ENCODE results near the gene GOLT1A.

GOLT1A gene

DNA sequence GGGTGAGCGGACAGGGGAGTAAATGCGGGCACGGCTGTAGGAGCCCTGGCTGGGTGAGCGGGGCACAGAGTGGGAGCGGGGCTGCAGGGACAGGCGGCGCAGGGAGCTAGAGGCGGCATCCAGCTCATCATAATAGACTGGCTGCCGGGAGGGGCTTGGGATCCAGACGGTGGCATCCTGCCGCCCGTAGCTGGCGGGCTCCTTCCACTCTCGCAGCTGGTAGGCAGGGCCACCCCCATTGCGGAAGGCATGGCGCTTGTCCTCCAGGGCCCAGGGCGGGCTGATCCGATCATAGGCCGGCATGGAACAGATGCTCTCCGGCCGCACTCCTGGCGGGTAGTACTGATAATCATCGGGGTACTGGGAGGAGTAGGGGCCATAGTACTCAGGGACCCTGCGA, 43.7 kb upstream of the GOLT1A start:
- no peak overlapping the region for H3K27ac ChIP-seq (ENCODE audit: low read length)
- H3K4me1 ChIP-seq (ENCODE audit: insufficient read depth, low read length) = peaks cover 31% of the 10 kb centered on the region
- no peaks in the 10 kb centered on the region for H3K27me3 ChIP-seq (ENCODE audit: insufficient read depth, low read length)
- peaks cover 3% of the 10 kb centered on the region; the same call in 1 of the 2 replicates for H3K36me3 ChIP-seq (ENCODE audit: insufficient read depth, low read depth, low read length)
- no peak overlapping the region for H3K4me3 ChIP-seq (ENCODE audit: low read length)
- H3K9ac ChIP-seq (ENCODE audit: low read depth, low read length) = no peak overlapping the region
- no peaks in the 10 kb centered on the region for H3K9me3 ChIP-seq (ENCODE audit: insufficient read depth, low read depth, low read length)

GRCh38 chr1:204256531-204256930, 42.7 kb upstream of the GOLT1A start:
- no peaks in the 10 kb centered on the region for H3K27me3 ChIP-seq (ENCODE audit: insufficient read depth, low read length)
- no peak overlapping the region; the same call in 1 of the 2 replicates for H3K4me3 ChIP-seq (ENCODE audit: low read length)
- H3K9ac ChIP-seq (ENCODE audit: low read depth, low read length) = peak overlapping the region; percentile 16; the same call in 1 of the 2 replicates
- peaks cover 31% of the 10 kb centered on the region for H3K4me1 ChIP-seq (ENCODE audit: insufficient read depth, low read length)
- H3K27ac ChIP-seq (ENCODE audit: low read length) = no peak overlapping the region
- peaks cover 3% of the 10 kb centered on the region; the same call in 1 of the 2 replicates for H3K36me3 ChIP-seq (ENCODE audit: insufficient read depth, low read depth, low read length)
- H3K9me3 ChIP-seq (ENCODE audit: insufficient read depth, low read depth, low read length) = no peaks in the 10 kb centered on the region

- H3K27me3 ChIP-seq (ENCODE audit: insufficient read depth, low read length) = no peaks in the 10 kb centered on the region
- H3K4me3 ChIP-seq (ENCODE audit: low read length) = peak overlapping the region; percentile 54
- peaks cover 3% of the 10 kb centered on the region; the same call in 1 of the 2 replicates for H3K36me3 ChIP-seq (ENCODE audit: insufficient read depth, low read depth, low read length)
- peak overlapping the region; percentile 66 for H3K27ac ChIP-seq (ENCODE audit: low read length)
- no peaks in the 10 kb centered on the region for H3K9me3 ChIP-seq (ENCODE audit: insufficient read depth, low read depth, low read length)
- peaks cover 31% of the 10 kb centered on the region for H3K4me1 ChIP-seq (ENCODE audit: insufficient read depth, low read length)
- H3K9ac ChIP-seq (ENCODE audit: low read depth, low read length) = peak overlapping the region; percentile 73; the same call in 1 of the 2 replicates
Measured at GRCh38 chr1:204255966-204256365, 42.2 kb upstream of the GOLT1A start.

DNA sequence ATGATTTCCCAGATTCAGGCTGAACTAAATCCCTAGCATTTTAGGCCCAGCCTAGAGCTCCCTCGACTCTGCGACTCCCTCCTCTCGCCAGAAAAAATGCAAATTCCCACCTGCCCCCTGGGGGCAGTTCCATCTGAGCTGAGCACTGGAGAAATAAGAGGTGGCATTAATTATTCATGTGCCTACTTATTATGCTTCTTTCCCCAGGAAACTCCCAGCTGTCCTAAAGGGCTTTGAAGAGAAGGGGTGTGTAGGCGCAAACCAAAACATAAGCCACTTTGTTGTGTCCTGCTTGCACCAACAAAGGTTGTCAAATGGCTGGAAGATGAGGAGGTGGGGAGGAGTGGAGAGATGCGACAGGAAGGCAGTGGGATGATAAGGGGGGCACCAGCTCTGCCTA, 41.4 kb upstream of the GOLT1A start:
- no peaks in the 10 kb centered on the region for H3K36me3 ChIP-seq (ENCODE audit: insufficient read depth, low read depth, low read length)
- H3K4me3 ChIP-seq (ENCODE audit: low read length) = peak overlapping the region; percentile 54
- H3K27me3 ChIP-seq (ENCODE audit: insufficient read depth, low read length) = no peaks in the 10 kb centered on the region
- H3K9ac ChIP-seq (ENCODE audit: low read depth, low read length) = peak overlapping the region; percentile 73; the same call in 1 of the 2 replicates
- peak overlapping the region; percentile 66 for H3K27ac ChIP-seq (ENCODE audit: low read length)
- no peaks in the 10 kb centered on the region for H3K9me3 ChIP-seq (ENCODE audit: insufficient read depth, low read depth, low read length)
- peaks cover 31% of the 10 kb centered on the region for H3K4me1 ChIP-seq (ENCODE audit: insufficient read depth, low read length)

- no peak overlapping the region for H3K27ac ChIP-seq (ENCODE audit: low read length)
- H3K4me1 ChIP-seq (ENCODE audit: insufficient read depth, low read length) = peaks cover 31% of the 10 kb centered on the region
- no peaks in the 10 kb centered on the region for H3K36me3 ChIP-seq (ENCODE audit: insufficient read depth, low read depth, low read length)
- H3K9ac ChIP-seq (ENCODE audit: low read depth, low read length) = no peak overlapping the region; the same call in 1 of the 2 replicates
- no peak overlapping the region for H3K4me3 ChIP-seq (ENCODE audit: low read length)
- H3K27me3 ChIP-seq (ENCODE audit: insufficient read depth, low read length) = no peaks in the 10 kb centered on the region
- no peaks in the 10 kb centered on the region for H3K9me3 ChIP-seq (ENCODE audit: insufficient read depth, low read depth, low read length)
Measured at GRCh38 chr1:204254031-204254661, 40.4 kb upstream of the GOLT1A start.

DNA sequence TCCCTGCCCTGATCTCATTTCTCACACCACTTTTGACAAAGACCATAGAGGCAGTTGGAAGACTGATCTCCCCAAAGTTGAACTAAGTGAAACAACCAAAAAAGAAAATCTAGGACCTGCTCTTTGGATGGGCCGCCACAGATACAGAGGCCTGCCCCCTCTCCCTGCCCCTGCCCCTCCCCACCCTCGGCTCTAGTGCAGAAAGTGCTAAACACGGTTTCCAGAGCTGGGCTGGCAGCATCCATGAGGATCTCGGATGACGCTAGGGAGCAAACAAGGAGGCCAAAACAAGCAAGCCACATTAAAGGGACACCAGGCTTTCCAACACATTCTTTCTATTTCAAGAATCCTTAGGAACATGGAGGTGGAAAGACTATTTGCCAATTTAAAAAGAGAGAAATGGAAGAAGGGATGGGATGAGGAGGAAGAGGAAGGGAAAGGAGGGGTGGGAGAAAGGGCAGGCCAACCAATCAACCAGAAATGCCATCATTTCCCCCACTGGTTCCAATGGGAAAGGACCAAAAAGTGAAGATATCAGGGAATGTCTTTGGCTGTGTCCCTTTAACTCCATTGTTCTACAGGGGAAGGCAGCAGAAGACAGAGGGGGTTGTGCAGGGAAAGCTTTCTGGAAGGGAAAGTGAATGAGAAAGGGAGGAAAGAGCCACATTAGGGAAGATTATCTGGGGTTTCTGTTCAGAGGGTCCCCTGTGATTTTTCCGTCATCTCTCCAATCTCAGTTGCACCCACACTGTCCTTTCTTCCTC, 38.3 kb upstream of the GOLT1A start:
- Histone ChIP-seq H3K36me3 (ENCODE audit: insufficient read depth, low read depth, low read length) (no peaks in the 10 kb centered on the region; the same call in 1 of the 2 replicates), H3K4me3 (ENCODE audit: low read length) (no peak overlapping the region), H3K9me3 (ENCODE audit: insufficient read depth, low read depth, low read length) (no peaks in the 10 kb centered on the region), H3K27ac (ENCODE audit: low read length) (no peak overlapping the region), H3K9ac (ENCODE audit: low read depth, low read length) (no peak overlapping the region), H3K27me3 (ENCODE audit: insufficient read depth, low read length) (no peaks in the 10 kb centered on the region), H3K4me1 (ENCODE audit: insufficient read depth, low read length) (peaks cover 31% of the 10 kb centered on the region)

- no peaks in the 10 kb centered on the region; the same call in 1 of the 2 replicates for H3K36me3 ChIP-seq (ENCODE audit: insufficient read depth, low read depth, low read length)
- H3K9ac ChIP-seq (ENCODE audit: low read depth, low read length) = no peak overlapping the region
- H3K27ac ChIP-seq (ENCODE audit: low read length) = no peak overlapping the region
- H3K4me3 ChIP-seq (ENCODE audit: low read length) = no peak overlapping the region
- H3K27me3 ChIP-seq (ENCODE audit: insufficient read depth, low read length) = no peaks in the 10 kb centered on the region
- peaks cover 24% of the 10 kb centered on the region for H3K4me1 ChIP-seq (ENCODE audit: insufficient read depth, low read length)
- no peaks in the 10 kb centered on the region for H3K9me3 ChIP-seq (ENCODE audit: insufficient read depth, low read depth, low read length)
Measured at GRCh38 chr1:204251286-204251685, 37.5 kb upstream of the GOLT1A start.

DNA sequence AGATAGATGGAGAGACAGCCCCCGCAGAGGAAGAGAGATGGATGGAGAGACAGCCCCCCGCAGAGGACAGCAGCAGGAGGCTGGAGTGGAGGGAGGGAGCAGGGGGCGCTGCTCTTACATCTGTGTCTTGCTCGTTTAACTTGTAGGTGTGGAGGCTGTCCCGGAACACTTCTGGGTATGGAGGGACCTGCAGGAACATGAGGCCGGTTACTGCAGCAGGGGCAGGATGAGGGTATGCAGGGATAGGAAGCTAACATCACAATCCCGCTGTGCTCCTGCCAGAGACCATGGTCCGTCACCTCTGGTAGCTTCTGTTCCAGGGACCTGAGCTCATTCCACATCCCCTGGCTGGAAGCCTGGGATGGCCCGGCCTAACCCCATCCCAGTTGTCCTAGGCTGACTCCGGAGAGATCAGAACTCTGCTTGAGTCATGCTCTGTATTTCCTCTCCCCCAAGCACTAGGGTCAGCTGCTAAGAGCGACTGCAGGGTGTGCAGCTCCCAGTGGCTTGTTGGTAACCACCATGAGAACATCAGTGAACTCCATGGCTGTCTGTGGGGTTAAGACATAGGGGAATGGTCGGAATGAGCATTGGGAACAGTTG, 36.7 kb upstream of the GOLT1A start:
- Histone ChIP-seq H3K9me3 (ENCODE audit: insufficient read depth, low read depth, low read length) (no peaks in the 10 kb centered on the region), H3K27ac (ENCODE audit: low read length) (no peak overlapping the region), H3K9ac (ENCODE audit: low read depth, low read length) (no peak overlapping the region), H3K27me3 (ENCODE audit: insufficient read depth, low read length) (no peaks in the 10 kb centered on the region), H3K4me3 (ENCODE audit: low read length) (no peak overlapping the region), H3K36me3 (ENCODE audit: insufficient read depth, low read depth, low read length) (no peaks in the 10 kb centered on the region; the same call in 1 of the 2 replicates), H3K4me1 (ENCODE audit: insufficient read depth, low read length) (peaks cover 16% of the 10 kb centered on the region)

DNA sequence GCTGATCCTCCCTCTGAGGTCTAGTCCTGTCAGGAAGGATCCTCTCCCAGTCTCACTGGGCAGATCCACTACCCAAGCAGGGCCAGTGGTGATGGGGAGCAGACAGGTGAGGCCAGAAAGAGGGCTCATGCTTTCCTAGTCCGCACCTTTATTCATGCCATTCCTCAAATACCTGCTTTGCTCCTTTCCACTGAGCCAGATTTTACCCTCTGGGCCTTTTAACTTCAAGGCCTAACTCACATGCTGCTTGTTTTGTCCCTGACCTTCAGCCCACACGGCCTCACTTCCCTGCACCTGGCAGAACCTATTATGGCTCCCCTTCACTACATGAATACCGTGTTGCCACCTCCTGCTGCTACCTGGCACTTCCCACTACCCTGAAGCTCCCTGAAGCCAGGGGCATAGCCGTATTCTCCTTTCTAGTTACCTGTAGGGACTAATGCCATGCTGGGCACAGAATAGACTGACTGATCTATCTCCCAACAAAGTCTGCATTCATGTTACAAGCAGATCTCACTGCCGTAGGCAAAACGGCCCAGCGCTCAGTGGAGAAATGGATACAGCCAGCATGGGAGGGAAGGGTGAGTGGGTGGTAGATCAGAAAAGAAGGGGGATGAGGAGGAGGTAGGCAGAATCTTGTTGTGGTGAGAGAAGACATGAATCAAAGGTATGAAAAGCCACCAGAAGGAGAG, 36.1 kb upstream of the GOLT1A start:
- Histone ChIP-seq H3K9me3 (ENCODE audit: insufficient read depth, low read depth, low read length) (no peaks in the 10 kb centered on the region), H3K27me3 (ENCODE audit: insufficient read depth, low read length) (no peaks in the 10 kb centered on the region), H3K4me1 (ENCODE audit: insufficient read depth, low read length) (peaks cover 10% of the 10 kb centered on the region)

DNA sequence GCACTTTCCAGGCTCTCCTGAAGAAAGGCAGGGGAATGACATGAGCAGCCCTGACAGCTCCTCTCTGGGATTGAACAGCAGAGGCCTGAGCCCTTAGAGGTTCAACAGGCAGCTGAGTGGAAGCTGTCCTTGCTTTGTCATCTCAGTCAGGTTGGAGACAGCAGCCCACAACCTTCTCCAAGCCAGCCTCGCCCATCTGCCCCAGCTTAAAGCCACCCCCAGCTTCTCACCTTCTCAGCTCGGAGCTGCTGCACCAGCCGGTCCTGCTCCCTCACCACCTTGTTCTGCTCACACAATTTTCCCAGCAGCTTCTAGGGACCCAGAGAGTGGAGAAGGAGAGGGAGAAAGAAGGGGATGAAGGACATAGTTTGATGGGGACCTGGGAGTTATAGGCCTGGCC, 35.2 kb upstream of the GOLT1A start:
- peaks cover under 1% of the 10 kb centered on the region; the same call in 1 of the 2 replicates for H3K4me1 ChIP-seq (ENCODE audit: insufficient read depth, low read length)
- no peaks in the 10 kb centered on the region; the same call in 1 of the 2 replicates for H3K36me3 ChIP-seq (ENCODE audit: insufficient read depth, low read depth, low read length)
- H3K27ac ChIP-seq (ENCODE audit: low read length) = no peak overlapping the region
- no peaks in the 10 kb centered on the region for H3K27me3 ChIP-seq (ENCODE audit: insufficient read depth, low read length)
- no peak overlapping the region for H3K4me3 ChIP-seq (ENCODE audit: low read length)
- H3K9me3 ChIP-seq (ENCODE audit: insufficient read depth, low read depth, low read length) = no peaks in the 10 kb centered on the region
- H3K9ac ChIP-seq (ENCODE audit: low read depth, low read length) = no peak overlapping the region

More for the DNA sequence above, 36.1 kb upstream of the GOLT1A start:
- Histone ChIP-seq H3K4me3 (ENCODE audit: low read length) (no peak overlapping the region), H3K9ac (ENCODE audit: low read depth, low read length) (no peak overlapping the region), H3K27ac (ENCODE audit: low read length) (no peak overlapping the region), H3K36me3 (ENCODE audit: insufficient read depth, low read depth, low read length) (no peaks in the 10 kb centered on the region; the same call in 1 of the 2 replicates)

- no peak overlapping the region for H3K9ac ChIP-seq (ENCODE audit: low read depth, low read length)
- no peaks in the 10 kb centered on the region; the same call in 1 of the 2 replicates for H3K36me3 ChIP-seq (ENCODE audit: insufficient read depth, low read depth, low read length)
- no peak overlapping the region for H3K4me3 ChIP-seq (ENCODE audit: low read length)
- no peaks in the 10 kb centered on the region for H3K4me1 ChIP-seq (ENCODE audit: insufficient read depth, low read length)
- H3K27me3 ChIP-seq (ENCODE audit: insufficient read depth, low read length) = no peaks in the 10 kb centered on the region
- no peak overlapping the region for H3K27ac ChIP-seq (ENCODE audit: low read length)
- H3K9me3 ChIP-seq (ENCODE audit: insufficient read depth, low read depth, low read length) = no peaks in the 10 kb centered on the region
Measured at GRCh38 chr1:204246876-204247275, 33.1 kb upstream of the GOLT1A start.
